Measurements from ENCODE around the gene ENO4.

ENO4 gene

DNA sequence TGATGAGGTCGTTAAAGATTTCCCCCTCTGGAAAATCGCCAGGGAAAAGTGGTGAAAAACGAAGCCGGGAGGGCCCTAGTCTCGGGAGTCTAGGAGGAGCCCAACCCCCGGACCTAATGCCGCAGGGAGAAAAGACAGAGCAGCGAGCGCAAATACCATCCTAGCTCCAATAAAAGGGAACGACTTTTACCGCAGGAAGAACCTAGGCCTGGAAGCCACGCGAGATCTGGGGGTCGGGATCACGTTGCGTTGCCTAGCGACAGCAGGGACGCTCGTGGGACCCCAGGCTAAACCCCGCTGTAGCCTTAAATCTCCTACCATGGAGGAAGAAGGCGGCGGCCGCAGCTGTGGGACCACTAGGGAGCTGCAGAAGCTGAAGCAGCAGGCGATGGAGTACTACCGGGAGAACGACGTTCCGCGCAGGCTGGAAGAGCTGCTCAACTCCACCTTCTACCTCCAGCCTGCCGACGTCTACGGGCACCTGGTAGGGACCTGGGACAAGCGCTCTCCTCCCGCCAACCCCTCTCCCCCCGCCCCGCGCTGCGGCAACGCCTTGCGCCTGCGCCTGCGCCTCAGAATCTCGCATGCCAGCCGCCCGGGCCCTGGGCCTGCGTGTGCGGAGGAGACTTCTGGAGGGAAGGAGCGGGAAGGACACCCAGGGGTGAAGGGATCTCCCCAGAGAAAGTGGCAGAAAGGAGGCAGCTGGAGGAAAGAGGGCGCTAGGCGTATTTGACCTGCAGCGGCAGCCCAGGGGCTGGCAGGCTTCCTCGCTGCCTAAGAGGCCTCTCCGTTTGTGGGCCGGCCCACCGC is at the start of gene ENO4:
Gene ENO4, plus strand, starts transcription at position 252 of the 810 bp plus-strand sequence. Its CDS starts 68 bp downstream, at position 320.
- no peak for FAIRE-seq

- no peak for FAIRE-seq
Measured at GRCh38 chr10:116800286-116800929, 48.9 kb upstream of the ENO4 start.

DNA sequence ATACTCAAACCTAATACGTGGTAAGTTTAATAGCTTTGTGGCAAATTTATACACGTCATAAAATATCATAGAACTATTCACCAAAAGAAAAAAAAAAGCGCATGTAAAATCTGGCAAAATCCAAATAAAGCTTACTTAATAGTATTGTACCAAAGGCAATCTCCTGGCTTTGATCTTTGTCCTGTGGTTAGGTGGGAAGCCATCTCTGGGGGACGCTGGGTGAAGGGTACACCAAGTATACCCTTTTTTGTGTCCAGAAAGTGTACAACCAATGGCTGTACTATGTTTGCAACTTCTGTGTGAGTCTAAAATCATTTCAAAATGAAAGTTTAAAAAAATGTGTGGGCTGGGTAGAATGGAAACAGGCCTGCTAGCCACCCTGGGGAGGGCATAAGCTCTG is 47.6 kb upstream of the ENO4 start:
- no peak for FAIRE-seq

DNA sequence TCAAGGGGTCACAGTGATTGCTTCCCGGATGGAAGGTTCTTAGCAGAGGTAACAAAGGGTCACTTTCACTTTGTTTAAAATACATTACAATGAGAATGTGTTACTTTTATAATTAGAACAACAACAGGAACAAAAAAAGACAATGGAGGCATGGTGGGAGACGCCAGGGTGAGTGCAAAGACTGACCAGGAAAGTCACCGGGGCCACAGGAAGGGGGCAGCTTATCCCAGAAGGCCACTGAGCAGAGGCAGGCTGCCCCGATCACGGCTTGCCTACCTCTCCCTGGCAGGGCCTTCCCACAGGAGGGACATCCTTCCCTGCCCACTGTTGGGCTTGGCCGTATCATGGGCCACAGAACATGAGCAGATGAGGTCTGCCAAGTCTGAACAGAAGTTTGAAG is 46.8 kb upstream of the ENO4 start:
- FAIRE-seq, result no peak

- no peak for FAIRE-seq
Measured at GRCh38 chr10:116802876-116803275, 46.4 kb upstream of the ENO4 start.

DNA sequence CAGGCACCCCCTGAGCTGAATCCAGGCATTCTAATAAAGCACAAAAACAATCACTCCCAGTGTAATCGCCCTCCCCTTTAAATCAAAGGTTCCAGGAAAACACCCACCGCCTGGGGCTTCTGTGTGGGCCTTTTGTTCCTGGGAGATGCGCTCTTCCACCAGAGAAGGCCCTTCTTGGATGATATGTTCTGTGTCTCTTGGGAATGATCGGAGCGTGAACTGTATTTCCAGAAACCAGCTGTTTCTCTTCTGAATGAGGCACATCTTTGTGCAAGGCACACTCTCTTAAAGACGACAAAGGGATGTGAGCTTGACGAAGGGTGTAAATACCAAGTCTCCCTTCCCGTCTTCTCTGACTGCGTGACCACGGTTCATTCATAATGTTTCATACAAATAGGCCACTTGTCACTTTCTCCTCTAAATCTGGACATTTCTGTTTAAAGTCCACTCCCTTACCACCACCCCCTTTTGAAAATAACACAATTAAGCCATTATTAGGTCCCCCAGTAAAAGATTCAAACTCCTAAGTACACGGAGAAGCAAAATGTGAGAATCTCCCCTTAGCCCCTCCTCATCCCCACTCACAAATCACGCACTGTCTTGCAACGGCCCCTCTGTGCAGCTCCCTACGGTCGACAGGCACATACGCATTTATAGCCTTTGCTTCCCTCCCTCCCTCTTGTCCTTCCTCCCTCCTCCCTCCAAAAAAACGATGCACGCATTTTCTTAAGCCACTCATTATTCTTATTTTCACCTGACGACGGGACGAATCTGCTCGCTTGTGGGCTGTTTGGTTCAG is 45.6 kb upstream of the ENO4 start:
- no peak for FAIRE-seq

GRCh38 chr10:116808706-116809105 is 40.6 kb upstream of the ENO4 start:
- no peak for FAIRE-seq

DNA sequence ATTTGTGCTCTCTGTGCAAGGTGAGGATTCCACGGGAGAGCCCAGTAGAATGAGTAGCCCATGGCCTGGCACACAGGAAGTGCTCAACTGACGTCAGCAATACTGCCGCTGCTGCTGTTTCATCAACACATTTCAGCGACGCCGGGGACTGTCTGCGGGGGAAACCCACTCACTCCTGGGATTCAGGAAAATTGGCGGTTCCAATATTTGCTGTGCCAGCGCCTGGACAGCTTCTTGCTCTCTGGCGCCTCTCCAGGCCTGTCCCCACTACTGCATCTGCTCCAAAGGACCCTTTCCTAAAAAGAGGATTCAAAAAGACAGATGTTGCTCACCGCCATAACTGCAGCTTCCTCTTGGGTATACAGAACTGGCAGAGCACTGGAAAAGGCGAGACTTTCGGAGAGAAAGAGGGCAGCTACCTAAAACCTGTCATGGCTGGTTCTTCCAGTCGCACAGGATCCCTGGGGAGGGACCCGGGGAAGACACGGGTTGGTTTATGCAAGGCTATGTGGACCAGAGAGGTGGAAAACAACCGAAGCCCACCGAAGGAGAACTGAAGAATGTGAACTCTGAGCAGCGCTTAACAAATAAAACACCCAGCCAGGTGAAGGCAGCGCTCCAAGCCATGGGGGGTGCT is 39.7 kb upstream of the ENO4 start:
- no peak for FAIRE-seq

- FAIRE-seq, result no peak
Measured at GRCh38 chr10:116810120-116810500, 39.2 kb upstream of the ENO4 start.

DNA sequence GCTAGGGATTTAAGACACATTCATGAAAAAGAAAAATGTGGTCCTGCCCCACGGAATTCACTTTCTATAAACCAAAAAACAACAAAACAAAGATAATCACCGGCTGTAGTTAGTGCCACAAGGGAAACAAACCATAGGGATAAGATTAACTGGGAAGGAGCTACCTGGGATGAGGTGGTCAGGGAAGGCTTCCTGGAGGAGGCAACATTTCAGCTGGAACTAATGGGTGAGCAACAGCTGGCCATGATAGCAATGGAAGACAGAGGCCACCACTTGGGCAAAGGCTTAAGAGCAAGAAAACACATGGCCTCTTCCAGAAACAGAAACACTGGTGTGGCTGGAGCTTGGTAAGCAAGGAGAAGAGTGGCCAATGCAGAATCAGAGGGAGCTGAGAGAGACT is 38.4 kb upstream of the ENO4 start:
- no peak for FAIRE-seq

DNA sequence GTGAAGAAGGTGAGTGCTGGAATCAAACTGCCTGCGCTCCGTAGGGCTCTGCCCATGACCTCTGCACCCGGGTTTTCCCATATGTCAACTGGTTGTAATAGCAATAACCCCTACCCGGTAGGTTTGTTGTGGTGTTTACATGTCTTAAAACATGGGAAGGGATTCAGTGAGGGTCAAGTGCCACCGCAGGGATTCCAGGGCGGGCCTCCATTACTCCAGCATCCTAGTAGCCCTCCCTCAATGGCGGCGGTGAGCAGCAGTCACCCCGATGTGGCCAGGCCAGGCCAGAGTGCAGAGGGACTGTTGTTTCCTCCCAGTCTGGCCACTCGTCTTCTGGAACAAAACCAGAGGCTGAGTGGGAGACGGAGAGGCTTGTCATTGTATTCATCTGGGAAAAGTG is 37.6 kb upstream of the ENO4 start:
- FAIRE-seq, result no peak

DNA sequence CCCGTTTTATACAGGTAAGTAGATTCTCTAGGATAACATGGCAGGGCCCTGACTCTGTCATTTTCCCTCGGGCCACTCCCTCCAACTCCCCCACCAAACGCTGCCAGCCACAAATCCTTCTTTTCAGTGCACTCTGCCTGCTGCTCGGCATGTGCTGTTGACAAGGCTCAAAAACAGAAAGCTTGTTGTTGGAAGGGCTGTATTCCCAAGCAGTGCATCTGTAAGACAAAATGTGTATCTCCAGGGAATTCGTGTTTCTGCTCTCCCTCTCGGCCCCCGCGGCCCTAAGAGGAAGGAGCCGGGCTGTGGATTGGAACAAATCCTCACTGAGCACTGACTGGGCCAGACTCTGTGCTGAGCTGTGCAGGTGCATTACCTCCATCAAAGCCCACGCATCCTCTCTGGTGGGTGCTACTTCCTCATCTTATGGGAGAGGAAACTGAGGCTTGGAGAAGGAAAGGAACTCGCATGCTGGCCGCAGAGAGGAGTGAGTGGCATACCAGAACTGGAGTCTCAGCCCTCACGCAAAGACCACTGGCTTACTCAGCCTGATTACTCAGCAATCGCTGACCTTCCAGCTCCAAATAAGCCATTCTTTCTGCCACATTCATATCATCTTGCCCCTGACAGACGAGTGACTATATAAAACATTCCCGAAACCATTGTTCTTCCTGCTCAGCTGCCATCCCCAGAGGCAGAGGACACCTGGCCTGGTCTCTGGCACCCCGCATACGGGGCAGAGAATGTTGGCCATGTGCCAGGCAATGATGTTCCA is 33.5 kb upstream of the ENO4 start:
- no peak for FAIRE-seq

DNA sequence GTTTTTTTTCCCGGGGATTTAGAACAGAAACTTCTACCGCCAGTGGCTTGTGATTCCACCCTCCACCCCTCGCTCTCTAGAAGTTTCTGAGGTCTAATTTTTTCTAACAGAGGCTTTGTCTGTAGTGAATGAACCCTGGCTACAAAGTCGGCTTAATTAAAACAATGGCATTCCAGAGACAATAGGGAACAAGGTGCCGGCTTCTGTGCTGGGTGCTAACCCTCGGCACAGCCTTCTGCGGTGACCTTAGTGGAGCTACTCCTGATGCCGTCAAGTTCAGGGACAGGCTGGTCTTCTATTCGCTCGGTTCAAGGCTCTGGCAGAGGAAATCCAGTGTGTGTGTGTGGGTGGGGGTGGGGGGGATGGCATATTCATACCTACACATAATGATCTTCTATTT is 32.1 kb upstream of the ENO4 start:
- FAIRE-seq, result no peak

- FAIRE-seq, result no peak
Measured at GRCh38 chr10:116817780-116818343, 31.4 kb upstream of the ENO4 start.

GRCh38 chr10:116819999-116820677 is 29.2 kb upstream of the ENO4 start:
- no peak for FAIRE-seq

GRCh38 chr10:116825901-116826300 is 23.4 kb upstream of the ENO4 start:
- no peak for FAIRE-seq

GRCh38 chr10:116826803-116827202 is 22.5 kb upstream of the ENO4 start:
- FAIRE-seq, result no peak

- FAIRE-seq, result no peak
Measured at GRCh38 chr10:116827214-116827671, 22.1 kb upstream of the ENO4 start.

GRCh38 chr10:116828116-116828515 is 21.2 kb upstream of the ENO4 start:
- FAIRE-seq, result no peak

- no peak for FAIRE-seq
Measured at GRCh38 chr10:116829711-116830110, 19.6 kb upstream of the ENO4 start.

DNA sequence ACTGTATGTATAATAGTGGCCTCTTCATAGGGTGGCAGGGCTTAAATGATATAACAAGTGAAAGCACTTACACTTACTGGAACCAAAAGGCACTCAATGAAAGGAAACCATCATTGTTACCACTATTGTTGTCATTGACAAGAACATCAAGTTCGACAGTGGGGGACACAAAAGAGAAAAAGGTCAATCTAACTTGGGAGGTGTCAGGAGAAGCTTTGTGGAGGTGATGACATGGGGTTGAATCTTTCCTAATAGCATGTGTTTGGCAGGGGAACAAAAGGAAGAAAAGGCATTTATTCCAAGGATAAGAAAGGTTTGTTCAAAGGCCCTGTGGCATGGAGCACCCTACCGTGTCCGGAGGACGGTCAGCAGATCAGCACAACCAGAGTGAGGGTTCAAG is 18.2 kb upstream of the ENO4 start:
- FAIRE-seq, result no peak
